ENCODE results near the gene AUTS2.

The AUTS2 gene

DNA sequence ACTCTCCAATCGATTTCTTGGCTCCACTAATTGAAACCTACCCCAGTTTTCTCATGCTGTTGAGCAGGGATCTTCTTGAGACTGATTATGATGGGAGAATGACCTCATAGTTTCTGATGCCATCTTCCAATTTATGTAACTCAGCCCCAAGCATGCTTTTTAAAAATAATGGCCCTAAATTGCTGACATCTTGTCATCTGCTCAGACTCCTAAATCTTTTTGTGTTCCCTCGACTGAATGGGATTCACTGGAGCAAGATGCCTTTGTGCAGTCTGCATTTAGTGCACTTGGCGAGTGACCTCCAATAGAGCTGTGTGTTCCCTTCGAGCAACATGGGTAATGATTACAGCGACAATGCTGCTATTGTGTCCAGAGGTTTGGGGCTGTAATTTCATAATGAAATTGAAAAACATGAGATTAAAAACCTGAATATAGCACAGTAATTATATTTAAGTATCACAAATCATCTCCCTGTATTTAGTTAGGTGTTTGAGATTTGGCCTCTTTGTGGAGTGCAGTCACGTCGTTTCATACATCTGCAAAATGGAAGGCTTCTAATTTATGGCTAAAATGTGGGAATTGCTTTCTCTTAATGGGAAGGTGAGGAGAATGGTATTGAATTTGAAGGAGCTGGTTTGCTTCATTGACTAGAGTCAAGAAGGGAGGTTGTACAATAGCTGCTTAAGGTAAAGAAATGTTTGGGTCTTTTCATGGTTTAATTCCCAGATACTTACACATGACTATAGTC is 192.9 kb downstream of the AUTS2 start:
- DNase-seq: no peak

DNA sequence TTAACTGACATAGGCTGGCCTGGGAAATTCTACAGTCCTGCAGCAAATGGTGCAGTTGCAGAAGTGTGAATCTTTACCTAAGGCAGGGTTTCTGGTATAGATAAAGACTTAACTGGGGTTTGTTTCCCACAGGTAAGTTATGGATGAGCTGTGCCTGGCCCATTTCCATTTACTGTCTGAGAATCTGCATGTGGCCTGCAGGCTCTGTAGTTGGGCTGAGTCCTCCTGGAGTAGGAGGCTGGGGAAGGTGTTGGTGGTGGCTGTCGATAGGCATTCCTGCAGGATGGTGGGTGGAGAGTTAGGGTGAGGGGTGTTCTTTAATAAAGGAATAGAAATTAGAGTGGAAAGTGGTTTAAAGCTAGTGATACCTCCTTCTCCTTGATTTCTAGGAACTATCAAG is 193.5 kb downstream of the AUTS2 start:
- DNase-seq: no peak

DNA sequence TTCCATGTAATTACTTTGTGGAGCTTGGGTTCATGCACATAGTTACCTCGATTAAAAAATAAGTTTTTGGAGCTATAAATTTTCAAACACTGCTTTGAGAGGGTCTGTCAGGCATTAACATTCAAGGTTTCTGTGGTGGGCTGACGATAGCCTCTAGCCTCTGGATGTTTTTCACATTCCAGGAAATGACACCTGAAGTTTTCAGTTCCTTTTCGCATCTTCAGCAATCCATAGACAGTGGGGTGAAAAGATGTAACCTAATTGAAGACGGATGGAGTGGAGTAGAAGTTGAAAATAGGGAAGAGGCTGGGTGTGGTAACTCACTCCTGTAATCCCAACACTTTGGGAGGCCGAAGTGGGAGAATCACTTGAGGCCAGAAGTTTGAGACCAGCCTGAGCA is 197.7 kb downstream of the AUTS2 start:
- no peak for DNase-seq

DNA sequence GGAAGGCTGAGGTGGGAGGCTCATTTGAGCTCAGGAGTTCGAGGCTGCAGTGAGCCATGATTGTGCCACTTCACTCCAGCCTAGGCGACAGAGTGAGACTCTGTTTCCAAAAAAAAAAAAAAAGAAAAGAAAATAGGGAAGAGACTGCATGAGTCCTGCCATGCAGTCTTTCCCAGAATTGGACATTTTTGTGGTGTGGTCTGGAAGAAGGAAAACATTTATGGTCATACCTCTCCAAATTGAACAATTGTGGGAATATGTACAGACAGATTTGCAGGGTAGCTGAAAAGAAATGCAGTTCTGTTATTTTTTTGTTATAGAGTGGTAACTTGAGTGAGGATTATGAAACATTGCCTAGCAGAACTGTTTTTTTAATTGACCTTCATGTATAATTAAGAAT is 198.1 kb downstream of the AUTS2 start:
- no peak for DNase-seq

DNA sequence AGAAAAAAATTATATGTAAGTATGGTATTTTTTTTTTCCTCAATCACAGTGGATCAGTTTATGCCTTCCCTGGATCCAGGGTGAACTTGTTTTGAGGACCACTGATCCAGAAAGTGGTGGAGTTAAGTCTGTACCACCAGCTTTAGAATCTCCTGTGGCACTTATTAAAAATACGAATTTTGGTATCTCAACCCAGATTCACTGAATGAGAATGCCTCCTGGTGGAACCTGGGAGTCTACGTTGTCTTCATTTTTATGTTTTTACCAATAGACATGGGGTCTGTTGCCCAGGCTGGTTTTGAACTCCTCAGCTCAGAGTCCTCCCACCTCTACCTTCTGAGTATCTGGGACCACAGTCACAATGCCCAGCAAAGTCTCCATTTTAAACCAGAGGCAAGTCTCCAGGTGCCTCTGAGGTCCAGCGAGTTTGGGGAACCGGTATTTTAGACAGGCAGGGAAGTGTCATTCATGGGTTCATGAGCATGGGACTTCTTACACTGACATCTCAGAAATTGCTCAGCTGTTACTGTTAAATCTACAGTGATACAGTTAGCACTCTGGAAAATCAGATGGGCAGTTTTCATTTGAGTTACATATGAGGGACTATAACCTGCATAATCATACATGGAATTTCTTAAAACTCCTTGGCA is 200.9 kb downstream of the AUTS2 start:
- DNase-seq: no peak

DNA sequence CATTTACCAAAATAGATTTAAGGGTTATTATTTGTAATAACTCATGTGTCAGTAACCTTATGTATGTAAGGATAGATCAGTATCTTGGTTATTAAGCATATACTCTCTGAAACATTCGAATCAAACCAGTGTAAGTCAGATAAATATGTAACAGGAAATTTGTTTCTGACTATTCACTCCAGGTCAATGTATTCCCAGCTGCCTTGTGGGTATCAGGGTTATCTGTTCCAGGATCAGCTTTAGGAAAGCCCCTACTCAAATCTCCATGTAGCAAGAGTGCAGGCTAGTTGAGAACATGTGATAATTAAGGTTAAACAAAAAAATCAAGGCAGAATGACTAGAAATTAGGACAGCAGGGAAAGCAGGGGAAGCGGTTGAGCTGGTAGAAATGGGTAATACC is 201.7 kb downstream of the AUTS2 start:
- DNase-seq: no peak

DNA sequence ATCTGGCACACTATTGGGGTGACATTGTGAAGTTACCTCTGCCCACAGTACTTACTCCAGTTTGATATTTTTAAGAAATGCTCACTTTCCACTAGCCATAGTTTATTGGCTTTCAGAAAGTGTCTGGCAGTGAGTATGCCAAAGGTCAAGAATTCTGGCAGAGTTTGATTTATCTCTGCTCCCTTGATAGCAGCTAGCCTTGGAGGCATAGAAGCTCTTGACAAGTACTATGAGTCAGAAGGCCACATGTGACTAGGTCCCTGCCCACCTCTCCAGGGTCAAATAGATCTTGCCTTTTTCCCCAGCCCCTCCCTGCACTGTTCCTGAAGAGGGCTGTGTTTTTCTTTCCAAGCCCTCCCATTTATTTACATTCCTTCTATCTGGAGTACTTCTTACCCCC is 202.2 kb downstream of the AUTS2 start:
- peak in 2 of 4 experiments; percentile 9 to 14 for DNase-seq

DNA sequence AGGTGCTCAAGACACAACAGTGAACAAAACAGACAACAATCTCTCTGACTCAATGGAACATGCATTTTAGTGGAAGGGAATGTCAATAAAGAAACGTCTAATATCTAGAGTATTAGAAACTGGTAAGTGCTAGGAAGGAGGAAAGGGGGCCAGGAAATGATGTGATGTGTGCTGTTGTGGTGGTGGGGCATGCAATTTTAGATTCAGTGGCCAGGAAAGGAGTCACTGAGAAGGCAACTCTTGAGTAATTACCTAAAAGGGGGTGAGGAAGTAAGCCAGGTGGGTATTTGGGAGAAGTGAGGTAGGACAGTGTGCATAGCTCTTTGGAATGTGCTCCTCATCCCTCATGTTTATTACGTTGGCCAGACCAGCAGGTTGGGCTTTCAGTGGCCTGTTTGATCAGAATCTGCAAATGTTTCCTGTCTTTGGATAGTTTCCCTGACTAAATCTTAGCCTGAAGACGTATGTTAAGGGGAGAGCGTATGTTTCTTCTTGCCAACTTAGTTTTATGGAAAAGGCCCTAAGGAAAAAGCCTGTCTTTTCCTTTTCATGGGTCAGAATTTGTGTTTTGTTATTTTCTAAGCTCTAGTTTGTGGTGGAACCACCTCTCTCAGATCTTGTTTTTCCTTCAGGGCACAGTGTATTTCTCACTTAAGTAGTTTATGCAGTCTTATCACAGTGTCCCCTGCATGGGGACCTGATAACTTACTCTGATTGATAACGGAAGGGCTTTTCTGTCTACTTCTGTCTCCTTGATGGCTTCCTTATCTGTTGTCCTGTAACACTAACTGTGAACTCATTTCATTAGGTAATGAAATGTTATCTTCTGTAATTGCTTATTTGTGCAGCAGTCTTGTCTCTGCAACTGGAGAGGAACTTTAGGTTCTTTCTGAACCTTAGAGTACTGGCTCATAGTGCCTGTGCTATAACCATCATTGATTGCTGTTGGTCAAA is 203.7 kb downstream of the AUTS2 start:
- no peak for DNase-seq

DNA sequence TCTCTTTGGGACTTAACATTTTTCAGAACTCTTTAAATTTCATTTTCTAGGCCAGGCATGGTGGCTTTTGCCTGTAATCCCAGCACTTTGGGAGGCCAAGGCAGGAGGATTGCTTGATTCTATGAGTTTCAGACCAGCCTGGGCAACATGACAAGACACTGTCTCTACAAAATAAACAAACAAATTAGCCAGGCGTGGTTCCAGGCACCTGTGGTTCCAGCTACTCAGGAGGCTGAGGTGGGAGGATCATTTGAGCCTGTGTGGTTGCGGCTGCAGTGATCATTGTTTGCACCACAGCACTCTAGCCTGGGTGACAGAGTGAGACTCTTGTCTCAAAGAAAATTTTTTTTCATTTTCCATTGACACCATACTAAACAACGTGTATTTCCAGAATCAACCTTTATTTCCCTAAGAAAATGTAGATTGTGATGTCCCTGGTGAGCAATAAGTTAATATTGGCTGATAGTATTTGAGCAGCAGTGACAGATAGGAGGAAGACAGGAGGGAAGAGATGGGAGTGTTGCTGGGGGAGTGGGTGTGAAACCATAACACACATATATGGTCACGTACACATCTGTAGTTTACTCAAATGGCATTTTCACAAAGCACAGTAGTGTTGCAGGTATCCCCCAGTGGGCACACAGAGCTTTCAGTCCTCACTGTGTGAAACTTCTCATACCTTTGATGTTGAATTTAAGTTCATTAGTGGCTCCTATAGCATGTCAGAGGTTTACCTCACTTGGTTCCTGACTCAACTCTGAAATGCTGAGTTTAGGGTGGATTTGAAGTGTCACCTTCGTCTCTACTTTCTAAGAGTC is 205.6 kb downstream of the AUTS2 start:
- no peak for DNase-seq

DNA sequence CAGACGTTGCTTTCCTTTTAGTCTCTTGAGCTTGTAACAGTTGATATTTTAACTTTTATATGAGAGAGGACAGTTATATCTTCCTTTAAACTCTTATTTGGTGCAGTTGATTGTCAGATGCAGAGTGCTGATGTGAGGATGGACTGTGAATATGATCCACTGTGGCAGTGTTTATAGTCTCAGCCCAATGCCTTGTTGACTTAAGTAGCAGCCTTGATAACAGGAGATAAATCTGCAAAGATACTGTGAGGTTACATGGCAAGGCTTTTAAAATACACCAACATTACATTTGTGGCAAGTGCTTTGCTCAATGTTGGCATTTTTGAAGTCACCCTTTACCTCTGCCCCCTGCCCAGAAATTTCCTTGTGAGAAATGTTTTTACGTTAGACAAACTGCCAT is 206.7 kb downstream of the AUTS2 start:
- DNase-seq: no peak

DNA sequence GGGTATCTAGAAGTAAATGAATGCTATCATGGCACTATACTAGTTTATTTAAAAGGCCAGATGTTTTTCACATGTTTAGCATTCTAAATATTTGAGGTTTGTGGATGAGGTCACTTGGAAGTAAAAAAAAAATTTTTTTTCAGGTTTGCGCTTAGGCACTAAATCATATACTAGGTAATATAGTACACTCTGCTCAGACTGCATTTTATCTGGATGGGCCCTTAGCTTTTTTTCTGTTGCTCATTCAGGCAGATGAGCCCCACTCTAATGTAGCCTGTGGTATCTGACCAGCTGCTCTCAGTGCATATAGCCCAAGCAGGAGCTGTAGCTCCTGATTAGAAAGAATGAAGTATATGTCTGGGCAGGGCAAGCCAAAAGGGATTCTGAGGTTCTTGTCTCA is 210.1 kb downstream of the AUTS2 start:
- DNase-seq: no peak

DNA sequence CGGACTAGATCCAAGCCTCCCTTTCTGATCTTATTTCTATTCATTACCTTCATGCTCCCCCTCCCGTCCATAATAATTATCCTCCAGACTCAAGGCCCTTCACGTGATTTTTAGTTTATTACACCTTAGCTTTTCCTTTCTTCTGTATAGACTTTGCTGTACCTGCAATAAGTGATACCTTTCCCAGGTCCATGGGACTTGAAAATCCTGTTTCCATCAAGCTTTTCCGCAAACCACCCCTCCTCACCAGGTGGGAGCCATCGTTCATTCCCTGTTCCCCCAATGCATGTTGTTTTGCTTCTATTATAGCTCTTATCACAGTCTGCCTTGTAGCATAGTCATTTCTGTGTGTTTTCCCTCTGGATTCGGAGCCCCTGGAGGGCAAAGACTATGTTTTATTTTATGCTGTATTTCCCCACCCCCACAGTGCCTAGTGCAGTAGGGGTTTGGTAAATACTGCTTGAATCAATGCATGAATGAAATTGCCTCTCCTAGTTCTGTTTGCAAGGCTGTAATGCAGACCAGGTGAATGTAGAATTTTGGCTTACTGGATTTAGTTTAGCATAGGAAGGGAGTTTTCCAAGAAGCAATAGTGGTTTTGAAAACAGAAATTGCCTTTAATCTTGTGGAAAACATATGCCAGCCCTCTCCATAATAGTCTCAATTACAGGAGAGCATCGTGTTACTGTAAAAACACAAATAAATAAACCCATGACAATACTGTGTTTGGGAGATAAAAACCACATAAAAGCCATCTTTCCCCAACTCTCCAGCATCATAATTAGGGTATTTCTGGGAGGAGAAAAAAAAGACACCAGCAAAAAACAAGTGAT is 213.4 kb downstream of the AUTS2 start:
- DNase-seq: no peak

DNA sequence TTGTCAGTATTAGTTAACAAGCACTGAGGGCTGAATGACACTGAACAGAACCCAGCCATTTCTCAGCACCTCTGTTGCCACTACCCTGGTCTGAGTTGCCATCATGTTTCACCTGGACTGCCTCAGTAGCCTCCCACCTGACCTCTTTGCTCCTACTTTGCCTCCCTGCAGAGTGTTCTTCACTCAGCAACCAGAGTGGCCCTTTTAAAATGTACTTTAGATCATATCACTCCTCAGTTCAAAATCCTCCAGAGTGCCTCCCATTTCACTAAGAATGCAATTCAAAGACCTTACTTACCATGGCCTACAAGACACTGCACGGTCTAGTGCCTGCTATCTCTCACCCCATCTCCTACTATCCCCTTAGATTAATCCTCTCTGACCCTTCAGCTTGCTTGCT is 214.5 kb downstream of the AUTS2 start:
- DNase-seq: no peak

DNA sequence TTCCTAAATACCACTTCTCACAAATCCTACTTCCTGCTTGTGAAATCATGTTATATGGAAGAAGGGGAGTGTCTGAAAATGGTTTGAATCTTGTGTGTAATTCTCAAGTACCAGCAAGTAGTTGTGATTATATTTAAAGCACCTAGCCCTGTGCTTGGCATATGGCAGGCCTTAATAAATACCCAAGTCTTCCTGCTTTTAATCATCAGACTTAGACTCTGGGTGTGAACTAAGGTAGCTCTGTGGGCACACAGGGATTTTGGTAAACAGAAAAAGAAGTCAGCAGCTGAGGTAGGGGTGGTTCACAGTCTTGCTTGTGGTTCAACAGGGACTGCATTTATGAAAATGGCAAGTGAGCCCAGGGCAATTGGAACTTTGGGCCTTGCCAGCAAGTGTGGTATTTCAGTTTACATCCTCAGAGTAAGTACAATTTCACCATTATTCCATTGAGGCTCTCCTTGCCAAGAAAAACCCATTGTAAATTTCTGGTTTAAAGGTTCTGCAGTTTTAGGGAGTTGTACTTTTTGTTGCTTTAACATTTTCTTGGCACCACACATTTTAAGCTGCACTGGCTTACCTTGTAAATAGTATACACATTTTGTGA is 215.5 kb downstream of the AUTS2 start:
- DNase-seq: peak in 1 of 4 experiments; percentile 9

DNA sequence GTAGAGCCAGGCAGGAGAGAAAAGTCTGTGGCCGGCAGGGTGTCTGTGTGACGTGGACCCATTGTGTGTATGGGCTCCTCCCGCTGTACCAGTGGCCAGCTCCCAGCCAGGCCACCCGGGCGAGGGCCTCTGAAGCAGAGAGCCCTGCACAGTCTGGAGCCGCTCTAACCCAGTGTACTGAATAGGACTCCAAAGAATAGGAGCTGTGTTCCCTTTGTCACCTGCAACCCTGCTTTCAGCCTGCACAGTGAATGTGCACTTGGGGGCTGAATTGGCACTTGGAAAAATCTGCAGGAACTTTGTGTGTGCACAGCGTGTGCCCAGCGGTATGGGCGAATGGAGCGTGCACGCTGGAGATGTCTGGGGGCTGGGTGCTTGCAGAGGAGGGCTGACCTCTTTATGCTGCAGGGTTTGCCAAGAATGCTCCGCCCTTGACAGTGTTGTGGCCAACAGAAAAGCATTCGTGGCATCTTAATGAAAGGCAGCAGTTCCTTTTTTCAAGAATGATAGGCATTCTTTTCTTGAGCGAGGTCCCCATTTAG is 216.2 kb downstream of the AUTS2 start:
- no peak for DNase-seq

DNA sequence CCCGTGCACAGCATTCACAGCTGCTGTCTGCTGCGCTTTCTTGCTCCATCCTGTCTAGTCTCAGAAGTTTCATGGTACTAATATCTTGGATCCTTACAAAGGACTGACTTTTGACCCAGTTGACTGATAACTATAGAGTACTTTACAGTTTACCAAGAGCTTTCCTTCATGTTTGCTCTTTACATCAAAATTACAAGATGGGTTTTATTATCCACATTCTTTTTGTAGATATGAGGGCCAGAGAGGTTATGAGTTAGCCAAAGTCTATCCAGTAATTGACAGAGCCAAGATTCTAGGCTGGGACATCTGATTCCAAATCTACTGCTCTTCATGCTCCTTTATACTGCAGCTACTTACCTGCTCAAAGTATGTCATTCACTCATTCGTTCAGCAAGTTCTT is 218.2 kb downstream of the AUTS2 start:
- DNase-seq: no peak

DNA sequence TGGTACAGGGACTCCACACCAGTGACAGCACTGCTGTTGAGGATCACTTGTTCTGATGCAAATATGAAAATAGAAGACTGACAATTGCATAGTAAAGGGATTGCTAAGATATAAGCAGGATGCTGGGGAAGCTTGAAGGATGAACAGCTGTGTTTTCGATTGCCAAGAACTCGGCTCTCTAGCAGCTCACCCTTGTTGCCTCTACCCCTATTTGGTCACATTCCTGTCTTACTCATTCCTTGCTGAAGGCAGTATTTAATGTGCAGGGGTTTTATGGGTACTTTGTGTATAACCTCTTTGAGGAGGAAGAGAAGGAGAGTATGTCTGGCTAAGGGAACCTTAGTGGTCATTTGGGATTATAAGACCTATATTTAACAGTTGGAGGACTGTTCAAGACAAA is 218.8 kb downstream of the AUTS2 start:
- DNase-seq: no peak

DNA sequence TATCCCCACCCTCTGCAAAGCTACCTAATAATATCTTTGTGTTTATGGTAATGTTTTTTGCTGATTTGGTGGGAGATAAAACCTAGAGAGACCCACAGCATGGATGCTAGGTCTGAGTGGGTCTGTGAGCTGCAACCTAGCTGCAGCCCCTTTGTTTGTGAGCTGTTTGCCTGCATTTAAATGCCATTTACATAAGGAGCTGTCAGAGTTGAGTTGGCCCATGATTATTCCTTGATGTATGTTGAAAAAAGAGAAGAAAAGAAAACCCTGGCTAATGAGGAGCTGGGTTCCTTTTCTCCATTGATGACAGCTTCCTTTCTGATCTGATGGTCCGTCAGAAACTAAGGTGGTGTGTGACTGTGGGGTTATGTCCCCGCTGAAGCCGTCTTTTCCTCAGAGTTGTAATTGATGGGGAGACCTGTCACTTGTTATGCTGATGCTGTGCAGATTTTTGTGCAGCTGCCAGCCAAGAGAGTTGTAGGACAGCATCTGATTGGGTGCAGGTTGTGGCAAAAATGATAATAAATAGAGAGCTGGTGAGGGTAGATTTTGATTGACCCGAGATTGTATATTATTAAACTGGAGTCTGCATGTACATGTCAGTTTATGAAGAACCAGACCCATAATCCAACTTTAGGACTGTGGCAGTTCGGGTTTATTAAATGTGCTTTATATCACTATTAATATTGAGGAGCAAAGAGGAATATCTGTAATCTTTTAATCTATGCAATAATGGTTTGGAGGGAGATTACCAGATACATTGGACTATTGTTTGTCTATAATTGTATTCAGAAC is 219.8 kb downstream of the AUTS2 start:
- DNase-seq: no peak

DNA sequence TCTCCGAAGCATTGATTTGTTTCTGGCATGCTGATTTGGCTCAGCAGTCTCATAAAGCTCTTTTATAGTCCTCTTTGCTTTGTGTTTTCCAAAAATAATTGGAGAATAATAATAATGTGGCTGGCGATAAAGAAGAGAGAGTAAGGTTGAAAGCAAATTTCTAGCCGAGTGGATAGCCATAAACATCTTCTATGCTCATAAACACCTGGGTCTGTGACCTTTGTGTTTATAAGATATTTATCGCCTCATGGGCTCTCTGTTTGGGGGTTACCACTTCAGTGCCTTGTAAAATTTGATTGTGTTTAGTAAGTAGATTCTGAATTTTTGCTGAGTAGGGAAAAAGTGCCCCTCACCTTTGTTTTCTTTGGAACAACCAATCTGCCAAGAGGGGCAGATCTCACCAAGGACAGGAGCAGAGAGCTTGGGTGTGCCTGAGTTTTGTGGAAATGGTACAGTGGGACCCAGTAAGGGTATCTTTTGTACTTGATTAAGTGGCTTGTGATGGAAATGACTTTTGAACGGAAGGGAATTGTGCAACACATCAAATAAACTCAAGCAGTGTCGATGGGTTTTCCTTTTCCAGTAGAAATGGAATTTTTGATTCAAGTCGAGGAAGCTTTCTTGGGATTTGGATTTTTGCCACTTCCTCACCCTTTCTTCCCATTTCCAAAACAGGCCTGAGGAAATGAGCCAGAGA is 220.5 kb downstream of the AUTS2 start:
- no peak for DNase-seq
